ENCODE measurements around the gene VHLL.

- TF ChIP-seq CREM (CRISPR knock-in tag; IDR thresholded peaks at IDR 0.05) (no peak), ZNF532 (CRISPR knock-in tag; IDR thresholded peaks at IDR 0.05; ENCODE audit: borderline replicate concordance) (no peak)
Observed at GRCh38 chr1:156249593-156249992, 49.5 kb downstream of the VHLL start.

All from WTC11 (cell line).